ENCODE measurements around the gene INAFM2. TPM values are rescaled to one million over a fixed set of nuclear protein-coding genes. Genes with fewer than 3 reads are reported as not detected.
A peak's percentile ranks its signal among the peaks of the same experiment; 100 is the strongest.

Gene INAFM2
- polyA plus RNA-seq, 10 donors = 11.4 to 18.1 (median 12.4) TPM

DNA sequence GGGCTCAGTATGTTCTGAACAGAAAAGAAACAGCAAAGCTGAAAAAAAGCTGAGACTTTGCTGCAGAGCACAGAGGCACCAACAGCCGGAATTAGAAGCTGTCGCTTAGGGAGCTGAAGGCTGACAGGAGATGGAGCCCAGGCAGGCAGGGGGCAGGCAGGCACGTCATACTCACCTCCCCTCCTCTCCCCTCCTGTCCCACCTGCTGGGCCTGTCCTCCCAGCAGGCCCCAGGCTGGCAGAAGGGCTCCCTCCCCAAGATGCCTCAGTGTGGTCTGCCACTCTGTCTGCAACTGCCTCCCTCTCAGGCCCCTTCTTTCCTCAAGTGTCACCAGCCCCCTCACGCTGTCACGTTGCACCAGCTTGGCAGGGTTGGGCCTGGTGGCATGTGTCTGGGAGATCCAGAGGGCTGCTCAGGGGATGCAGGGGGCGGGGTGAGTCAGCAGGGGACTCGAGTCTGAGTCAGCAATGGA is 37.4 kb upstream of the INAFM2 start:
- no peak for DNase-seq

DNA sequence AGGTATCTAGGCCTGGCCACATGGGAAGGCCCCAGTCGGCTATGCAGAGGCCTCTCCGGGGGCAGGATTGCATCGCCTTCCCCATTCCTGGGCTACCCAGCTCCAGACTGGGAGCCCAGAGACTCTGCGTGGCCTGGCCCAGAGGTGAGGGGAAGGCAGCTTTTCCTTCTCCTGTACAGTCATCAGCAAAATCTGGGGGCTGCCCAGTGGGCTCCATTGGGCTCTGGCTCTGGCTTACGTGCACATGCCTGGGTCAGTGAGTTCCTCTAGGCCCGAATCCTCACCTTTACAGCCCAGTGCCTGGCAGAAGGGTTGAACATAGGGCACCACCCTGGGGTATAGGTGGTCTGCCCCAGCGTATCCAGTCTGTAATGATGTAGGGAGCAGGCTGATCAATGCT is 36.7 kb upstream of the INAFM2 start:
- DNase-seq = no peak

DNA sequence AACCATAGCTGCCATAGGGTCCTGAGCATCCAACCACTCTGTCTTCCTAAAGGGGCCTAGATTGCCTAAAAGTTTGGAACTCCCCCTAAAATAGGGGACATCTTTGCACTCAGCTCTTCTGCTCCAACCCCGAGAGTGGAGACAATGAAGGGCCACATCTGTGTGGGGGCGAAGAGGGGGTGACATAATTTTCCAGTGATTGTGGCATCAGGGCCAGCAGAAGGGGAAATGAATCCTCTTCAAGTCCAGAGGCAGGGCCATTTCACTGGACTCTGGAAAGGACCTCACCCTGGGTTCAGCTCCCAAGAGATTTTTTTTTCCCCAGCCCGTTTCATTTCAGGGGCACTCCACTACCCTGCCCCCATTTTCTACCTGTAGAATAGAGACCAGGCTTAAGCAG is 36.0 kb upstream of the INAFM2 start:
- DNase-seq = no peak

DNA sequence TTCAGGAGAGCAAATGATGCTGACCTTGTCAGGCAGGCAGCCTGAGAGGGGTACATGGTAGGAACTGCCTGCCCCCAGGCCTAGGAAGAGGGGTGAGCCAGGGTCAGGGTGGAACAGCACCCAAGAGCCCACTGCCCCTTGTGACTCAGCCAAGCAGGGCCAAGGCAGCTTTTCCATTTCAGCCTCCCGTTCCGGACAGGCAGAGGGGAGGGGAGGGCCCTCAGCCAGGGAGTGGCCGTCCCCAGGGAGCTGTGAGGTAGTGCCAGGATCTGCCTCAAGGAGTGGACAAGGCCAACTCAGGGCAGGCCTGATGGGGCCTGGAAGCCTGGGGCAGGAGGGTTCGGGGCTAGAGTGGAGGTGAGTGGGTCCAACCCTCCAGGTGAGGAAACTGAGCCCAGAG is 35.5 kb upstream of the INAFM2 start:
- DNase-seq = no peak

DNA sequence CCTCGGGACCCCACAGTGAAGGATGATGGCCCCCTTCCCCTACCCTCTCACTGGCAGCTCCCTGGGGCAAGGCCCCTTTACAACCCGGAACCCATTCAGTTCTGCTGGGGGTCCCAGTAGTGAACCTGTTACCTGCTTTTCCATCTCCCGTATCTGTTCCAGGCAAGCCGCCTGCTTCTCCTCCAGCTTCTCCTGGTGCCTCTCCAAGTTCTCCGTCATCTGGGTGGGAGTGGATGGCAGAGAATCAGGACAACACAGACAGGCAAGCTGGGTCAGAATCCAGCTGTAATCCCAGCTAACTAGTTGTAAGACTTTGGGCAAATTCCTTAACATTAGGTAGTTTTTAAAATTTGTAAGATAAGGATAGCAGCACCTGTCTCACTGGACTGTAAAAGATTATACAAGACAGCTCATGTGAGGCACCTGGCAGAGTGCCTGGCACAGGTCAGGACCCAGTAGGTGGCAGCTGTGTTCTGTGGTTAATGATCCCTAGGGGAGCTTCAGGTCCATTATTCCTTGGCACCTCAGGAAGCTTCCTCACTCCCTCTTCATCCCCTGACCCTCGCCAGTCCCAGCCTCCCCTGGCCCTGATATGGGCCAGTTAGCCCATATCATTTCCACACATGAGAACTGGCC is 34.2 kb upstream of the INAFM2 start:
- no peak for DNase-seq

DNA sequence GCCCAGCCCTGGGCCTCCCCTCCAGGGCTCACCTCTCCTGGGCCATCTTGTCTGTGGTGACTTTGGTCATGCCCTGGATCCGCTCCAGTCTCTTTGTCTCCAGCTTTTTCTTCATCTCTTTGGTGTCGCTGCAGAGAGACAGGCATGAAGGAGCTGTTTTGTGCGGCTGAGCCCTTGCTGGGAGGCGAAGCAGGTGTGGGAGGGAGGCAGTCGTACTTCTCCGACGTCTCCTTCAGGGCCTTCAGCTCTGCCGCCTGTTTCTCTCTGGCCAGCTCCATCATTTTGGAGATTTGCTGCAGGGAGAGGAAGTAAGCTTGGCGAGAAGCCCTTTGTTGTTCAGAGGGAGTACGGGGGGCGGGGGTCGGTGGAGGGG is 33.0 kb upstream of the INAFM2 start:
- peak in 1 of 3 donors; percentile 38 for DNase-seq

DNA sequence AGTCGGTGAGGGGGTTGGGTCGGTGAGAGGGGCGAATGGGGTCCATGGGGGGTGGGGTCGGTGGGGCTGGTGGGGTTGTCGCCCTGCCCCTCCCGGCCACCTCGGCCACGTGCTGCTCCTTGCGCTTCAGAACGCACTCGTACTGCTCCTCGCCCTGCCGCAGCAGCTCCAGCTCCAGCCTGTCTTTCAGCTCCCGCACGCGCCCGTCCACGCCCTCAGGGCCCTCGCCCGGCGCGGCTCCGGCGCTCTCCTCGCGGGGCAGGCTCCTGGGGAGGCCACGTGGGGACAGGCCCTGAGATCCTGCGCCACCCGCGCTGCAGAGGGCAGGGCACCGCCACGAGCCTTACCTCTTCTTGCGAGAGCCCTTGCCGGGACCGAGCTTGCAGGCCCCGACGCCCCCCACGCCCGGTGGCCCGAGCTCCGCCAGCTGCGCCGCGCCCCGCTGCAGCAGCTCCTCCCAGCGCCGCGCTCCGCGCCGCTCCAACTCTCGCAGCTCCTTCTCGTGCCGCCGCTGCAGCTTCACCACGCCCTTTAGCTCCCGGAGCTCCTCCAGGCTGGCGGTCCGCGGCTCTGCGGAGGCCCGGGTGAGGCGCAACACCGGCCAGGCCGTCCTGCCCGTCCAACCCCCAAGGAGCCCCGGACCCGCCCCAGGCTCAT is 32.4 kb upstream of the INAFM2 start:
- DNase-seq = peak; percentile 37 to 83 (median 57)

DNA sequence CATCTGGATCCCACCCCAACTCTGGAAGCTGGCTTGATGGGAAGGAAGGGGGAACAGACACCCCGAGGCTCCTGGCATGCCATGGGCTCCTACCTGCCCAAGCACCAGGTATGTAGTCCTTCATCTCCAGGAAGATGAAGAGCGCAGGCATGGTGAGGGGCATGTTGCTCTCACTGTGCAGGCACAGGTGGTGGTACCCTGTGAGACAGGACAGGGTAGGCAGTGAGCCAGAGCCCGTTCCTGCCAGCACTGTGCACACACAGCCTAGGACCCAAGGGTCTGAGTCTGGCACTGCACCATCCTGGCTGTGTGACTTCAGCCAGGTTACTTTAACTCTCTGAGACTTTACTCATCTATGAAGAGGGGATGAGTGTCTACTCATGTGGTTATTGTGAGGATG is 31.2 kb upstream of the INAFM2 start:
- no peak for DNase-seq

DNA sequence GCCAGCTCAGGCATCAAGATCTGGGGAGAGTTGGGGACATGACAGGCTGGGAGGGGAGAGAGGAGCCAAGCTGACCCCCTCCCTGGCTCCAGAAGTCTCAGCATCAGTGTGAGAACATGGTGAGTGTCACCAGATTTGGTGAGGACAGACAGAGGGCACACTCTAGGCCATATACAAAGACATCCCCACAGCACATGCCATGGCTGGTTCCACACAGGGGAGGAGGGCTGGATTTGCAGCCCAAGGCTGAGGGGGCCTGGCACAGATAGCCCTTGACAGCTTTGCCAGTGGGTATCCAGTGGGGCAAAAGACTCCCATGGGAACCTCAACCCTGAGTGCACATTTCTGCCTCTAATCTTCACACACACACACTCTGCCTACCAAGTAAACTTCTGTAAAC is 30.5 kb upstream of the INAFM2 start:
- no peak for DNase-seq

DNA sequence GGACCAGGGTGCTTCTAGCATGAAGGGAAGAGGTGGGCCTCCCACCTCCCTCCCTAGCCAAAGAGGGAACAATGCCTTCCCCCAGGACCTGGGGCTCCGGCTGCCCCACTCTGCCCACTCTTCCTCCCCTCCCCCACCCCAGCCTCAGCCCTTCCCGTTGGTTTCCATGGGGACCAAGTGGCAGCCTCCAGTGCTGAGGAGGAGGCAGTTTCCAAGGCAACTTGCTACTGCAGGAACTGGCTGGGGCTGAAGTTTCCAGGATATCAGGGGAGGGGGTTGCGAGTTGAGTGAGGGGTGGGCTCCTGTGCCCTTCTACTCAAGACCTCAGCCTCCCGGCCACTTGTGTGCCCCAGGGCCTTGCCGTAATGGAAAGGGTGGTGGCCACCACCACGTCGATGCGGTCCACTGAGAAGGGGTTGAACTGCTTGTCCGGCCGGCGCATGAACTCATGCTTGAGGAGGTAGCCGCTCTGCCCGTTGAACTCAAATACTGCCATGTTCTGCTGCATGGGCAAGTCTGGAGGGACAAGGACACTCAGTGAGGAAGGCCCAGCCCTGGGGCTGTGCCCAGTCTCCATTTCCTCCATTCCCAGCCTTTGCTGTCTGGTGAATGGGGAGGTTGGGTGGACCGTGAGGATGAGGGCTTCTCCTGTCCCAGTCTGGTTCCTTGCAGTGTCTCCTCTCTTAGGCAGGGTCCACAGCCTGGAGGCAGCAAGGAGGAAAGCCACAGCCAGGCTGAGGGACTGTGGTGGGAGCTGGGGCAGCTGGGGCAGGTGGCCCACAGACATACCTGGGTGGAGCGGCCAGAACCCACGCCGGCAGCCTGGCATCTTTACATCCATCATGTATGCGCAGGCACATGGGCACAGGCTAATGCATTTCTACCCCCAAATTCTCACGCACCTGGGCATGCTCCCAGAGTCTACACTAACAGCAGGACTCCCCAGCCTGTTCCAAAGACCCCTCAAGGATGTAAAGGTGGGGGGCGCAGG is 29.3 kb upstream of the INAFM2 start:
- DNase-seq = no peak

DNA sequence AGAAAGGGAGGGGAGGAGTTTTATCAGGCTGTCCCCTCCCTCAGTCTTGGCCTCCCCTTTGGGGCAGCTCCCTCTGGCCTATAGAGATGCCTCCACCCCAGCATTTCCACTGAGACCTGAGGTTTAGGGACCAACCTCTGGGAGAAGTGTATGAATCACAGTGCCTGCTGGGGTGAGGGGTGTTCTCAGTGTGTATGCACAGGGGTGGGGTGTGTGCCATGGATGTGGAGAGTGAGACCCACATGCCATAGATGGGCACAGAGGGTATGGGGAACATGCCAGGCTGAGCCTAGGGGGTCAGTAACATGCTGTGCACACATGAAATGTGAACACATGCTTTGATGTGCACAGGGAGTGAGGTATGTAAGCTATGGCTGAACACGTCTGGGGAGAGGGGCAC is 28.2 kb upstream of the INAFM2 start:
- no peak for DNase-seq

DNA sequence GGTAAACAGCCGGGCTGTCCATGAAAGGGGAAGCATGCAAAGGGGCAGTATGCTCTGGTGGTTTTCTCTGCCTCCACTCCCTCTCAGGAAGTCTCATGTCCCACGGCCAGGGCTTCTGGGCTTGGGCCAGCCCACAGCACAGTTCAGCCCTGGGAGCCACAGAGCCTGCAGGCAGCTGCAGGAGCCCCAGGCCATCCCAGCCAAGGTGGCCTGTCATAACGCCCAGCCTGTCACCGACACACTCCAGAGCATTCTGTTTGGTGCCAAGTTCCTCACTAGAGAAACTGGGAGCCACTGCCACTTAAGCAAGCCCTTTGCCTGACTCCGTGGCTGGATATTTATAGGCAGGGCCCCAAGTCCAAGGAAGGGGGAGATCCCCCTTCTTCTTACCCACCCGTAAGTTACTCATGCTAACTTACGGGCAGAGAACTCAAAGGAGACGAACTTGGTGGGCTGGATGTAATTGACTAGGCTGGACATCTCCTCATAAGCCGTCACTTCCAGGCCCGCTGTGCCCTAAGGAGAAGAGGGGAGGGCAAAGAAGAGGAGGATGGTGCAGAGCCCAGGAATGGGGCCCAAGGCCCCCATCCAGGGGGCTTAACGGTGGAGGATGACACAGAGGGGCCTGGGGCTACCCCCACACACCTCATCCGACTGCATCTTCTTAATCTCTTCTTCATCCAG is 27.5 kb upstream of the INAFM2 start:
- DNase-seq = peak in 1 of 3 donors; percentile 39

DNA sequence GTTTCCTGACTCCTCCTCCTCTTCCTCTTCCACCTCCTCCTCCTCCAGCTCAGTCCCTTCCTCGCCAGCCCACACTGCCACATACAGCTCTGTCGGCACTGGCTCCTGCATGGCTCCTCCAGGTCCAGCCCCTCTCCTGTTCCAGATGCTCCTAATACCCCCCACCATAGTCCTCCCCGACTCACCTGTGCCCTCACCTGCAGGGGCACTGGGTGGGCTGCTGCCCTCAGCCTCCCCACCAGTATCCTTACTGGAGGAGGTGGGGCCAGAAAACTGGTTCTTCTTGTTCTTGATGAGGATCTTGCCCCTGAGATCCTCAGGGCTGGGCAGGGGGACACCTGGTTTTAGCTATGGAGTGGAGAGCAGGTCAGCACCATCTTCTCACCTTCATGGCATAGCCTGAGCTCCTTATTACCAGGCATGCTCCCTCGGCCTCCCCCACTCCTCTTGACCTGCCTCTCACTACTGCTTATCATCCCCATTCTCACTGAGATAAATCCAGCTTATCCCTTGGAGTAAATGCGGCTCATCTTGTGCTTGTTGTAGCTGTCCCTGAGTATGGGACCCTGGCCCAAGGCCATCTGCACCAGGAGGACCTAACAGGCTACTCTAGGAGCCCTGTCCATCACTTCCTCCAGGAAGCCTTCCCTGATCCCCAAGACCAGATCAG is 26.8 kb upstream of the INAFM2 start:
- no peak for DNase-seq

DNA sequence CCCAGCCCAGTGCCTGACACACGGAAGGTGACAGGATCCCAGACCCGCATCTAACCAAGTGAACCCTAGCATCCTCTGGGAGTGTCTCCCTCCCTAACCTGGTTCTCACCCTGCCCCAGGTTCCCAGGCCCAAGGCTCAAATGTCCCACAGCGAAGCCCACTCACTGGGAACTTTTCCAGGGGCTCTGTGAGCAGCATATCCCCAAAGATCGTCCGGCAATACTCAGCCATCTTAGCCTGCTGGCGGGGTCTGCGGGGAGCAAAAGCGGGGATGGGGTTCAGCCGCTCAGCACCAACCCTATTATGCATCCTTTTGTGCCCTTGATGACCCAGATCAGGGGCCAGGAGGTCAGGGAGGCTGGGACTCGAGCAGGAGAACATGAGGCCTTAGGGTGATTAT is 26.1 kb upstream of the INAFM2 start:
- DNase-seq = no peak

DNA sequence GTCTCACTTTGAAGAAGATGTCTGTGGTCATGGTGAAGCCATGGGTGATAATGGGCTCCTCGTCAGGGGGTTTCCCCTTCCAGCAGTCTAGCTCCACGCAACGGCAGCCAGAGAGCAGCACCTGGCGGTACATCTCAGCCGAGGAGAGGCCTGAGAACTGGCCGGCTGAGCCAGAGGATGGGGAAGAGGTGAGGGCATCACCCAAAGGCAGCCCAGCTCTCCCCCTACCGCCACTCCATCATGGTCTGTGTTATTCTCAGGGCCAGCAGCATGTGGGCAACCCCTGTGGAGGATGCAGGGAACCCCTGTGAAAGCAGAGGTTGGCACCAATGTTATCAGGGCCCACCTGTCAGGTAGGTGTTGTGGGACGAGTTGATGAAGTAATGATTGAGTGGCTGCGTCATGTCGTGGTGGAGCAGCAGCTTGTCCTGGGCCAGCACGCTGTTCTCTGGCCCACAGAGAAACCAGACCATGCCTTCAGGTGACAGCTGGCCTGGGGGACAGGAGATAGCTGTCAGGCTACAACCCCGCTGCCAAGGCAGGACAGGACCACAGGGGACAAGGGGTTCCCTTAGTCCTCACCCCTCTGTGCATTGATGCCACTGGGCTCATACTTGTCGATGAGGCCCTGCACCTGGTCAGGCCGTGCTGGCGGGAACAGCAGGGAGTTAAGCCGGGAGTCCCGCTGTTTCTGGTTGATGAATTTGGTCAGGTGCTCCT is 25.1 kb upstream of the INAFM2 start:
- no peak for DNase-seq

DNA sequence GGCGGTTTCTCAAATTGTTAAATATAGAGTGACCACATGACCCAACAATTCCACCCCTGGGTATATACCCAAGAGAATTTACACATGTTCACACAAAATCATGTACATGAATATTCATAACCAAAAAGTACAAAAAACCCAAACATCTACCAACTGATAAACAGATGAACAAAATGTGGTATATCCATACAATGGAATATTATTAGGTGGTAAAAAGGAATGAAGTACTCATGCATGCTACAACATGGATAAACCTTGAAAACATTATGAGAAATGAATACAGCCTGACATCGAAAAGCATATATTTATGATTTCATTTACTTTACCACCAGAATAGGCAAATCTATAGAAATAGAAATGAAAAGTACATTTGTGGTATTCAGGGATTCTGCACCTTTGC is 23.1 kb upstream of the INAFM2 start:
- DNase-seq = no peak

DNA sequence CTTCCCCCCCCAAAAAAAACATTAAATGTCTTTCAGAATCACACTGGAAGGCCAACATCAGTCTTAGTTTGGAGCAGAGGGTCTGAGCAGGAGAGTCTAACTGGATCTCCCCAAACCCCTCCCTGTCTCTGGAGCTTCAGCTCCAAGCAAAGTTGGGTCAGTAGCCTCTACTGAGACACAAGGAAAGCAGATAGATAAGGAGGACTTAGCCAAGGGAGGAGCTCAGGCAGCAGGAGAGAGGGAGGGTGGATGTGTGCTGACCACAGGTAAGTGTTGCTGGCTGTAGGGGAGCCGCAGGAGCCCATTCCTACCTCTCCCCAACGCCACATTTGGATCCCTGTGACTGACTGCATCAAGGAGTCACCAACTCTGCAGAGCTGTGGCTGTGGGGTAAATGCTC is 22.7 kb upstream of the INAFM2 start:
- no peak for DNase-seq

DNA sequence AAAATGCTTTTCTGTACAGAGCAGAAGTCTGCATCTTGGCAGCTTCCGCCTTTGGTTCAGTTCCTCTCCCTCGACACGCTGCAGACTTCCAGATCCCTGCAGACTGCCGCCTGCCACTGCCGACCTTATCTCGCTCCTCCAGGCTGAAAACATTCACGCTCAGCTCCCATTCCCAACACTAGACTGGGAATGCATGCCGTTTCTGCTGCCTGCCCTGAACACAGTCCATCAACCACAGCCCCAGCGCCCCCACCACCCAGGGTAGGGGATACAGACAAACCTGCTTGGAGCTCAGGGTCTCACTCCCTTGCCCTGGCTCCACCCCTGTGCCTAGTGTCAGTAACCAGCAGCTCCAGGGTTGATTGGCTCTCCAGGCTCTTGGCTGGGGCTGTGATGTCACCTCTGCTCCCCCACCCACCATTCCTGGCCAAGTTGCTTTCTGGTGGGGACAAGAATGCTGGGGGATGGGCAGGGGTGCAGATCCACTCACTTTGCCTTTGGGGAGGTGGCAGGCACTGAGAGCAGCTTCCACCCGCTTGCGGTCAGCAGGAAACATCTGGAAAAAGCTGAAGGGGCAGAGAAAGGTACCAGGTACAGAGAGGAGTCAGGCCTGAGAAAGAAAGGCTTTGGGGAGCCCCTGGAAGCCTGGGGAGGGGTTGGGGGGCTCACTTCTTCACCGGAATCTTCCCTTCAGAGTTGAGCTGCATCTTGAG is 21.9 kb upstream of the INAFM2 start:
- no peak for DNase-seq

DNA sequence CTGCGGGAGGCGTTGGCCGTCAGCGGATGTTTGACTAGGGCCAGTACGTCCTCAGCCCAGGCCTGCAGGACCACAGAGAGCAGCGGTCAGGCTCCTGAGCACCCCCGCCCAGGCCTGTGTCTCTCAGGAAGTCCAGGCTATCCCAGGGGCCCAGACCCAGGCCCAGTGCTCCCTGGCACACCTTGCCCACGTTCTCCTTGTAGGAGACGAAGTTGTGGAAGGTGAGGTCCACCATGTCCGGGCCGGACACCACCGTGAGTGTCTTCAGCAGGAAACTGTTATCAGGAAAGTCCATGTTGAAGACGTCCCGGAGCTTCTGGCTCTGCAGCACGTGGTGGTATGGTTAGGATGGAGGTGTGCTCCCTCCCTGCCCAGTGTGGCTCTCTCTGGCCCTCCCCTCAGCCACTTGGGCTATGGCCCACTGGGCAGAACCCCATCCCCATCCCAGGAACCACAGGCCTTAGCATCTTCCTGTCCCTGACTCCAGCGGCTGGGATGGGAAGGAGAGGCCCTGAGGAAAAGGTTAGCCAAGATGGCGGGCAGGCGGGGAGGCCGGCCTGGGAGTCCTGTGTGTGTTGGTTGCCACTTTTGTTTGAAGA is 21.1 kb upstream of the INAFM2 start:
- no peak for DNase-seq

DNA sequence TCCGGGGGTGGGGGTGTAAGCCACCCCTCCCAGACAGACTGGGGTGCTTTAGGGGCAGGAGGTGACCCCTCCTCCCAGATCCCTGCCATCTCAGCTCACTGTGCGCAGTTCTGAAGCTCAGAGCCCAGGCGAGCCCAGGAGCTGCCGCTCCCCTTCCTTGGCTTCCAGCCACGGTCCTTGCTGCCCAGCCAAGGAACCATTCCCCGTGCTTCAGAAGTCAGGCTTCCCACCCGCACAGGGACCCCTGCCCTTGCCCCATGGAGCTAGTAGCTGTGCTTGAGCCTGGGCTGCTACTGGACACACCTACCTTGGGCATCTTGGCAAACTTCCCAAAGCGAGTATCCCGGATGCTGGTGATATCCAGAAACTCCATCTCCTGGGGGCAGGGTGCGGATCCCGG is 20.5 kb upstream of the INAFM2 start:
- no peak for DNase-seq

Data from muscle of back (tissue), 11 donors.